PC-3 (cell line): ENCODE data around the gene PCGF2. TPM values are rescaled to one million over a fixed set of nuclear protein-coding genes. Genes with fewer than 3 reads are reported as not detected.

Experiments
- ATAC-seq: fragments of 200-7000 bp; cut with Tn5 transposase; 2 replicates; pipeline ENCODE4 v1.9.1; 2020; ENCODE audit warnings: mild to moderate bottlenecking, moderate library complexity
- BruUV-seq: library from RNA; stranded (reverse); fragments of 400-500 nt; replicated peaks from 2 replicates; lab custom pipeline; 2021; lab: Mats Ljungman, UMichigan
- CTCF ChIA-PET: fragments of 300-600 bp; sonication (Branson Sonifier 250); formaldehyde crosslinking; loops from one replicate; lab custom pipeline; 2022; ENCODE audit warnings: antibody characterized with exemption; lab: Charles Lee
- POLR2A ChIA-PET: fragments of 300-600 bp; sonication (Branson Sonifier 250); formaldehyde crosslinking; loops from one replicate; lab custom pipeline; 2022; ENCODE audit warnings: antibody characterized with exemption; ENCODE audit not compliant: unreplicated experiment; lab: Charles Lee
- DNase-seq: peaks from one replicate; pipeline ENCODE4 v3.0.0-alpha.2; 2015
- H2AFZ ChIP-seq: fragments of 300-600 bp; sonication (generic); 2 replicates; pipeline ENCODE4 v1.6.0; 2016; ENCODE audit warnings: antibody characterized with exemption, low read length
- H3F3A ChIP-seq: fragments of 300-600 bp; sonication (generic); one replicate; pipeline ENCODE4 v1.6.0; 2017; ENCODE audit warnings: antibody characterized with exemption, low read length, control low read depth, mild to moderate bottlenecking; ENCODE audit not compliant: unreplicated experiment
- H3K27ac ChIP-seq: fragments of 300-600 bp; sonication (generic); 2 replicates; pipeline ENCODE4 v1.5.1; 2016; ENCODE audit warnings: mild to moderate bottlenecking, low read length
- H3K27me3 ChIP-seq: fragments of 300-600 bp; sonication (generic); 2 replicates; pipeline ENCODE4 v1.6.1; 2016; ENCODE audit warnings: low read length, mixed read lengths
- H3K36me3 ChIP-seq: fragments of 300-600 bp; sonication (generic); 2 replicates; pipeline ENCODE4 v1.6.1; 2016; ENCODE audit warnings: low read depth, mixed run types, low read length, mixed read lengths
- H3K4me1 ChIP-seq: fragments of 300-600 bp; sonication (generic); 2 replicates; pipeline ENCODE4 v1.5.1; 2016; ENCODE audit warnings: low read length; ENCODE audit not compliant: insufficient read depth
- H3K4me2 ChIP-seq: fragments of 300-600 bp; sonication (generic); 2 replicates; pipeline ENCODE4 v1.6.0; 2016; ENCODE audit warnings: low read length
- H3K4me3 ChIP-seq: fragments of 300-600 bp; sonication (generic); 2 replicates; pipeline ENCODE4 v1.5.1; 2016; ENCODE audit warnings: mild to moderate bottlenecking, low read length, mixed read lengths
- H3K79me2 ChIP-seq: fragments of 300-600 bp; sonication (generic); 2 replicates; pipeline ENCODE4 v1.6.1; 2017; ENCODE audit warnings: low read length, mixed read lengths
- H3K9ac ChIP-seq: fragments of 300-600 bp; sonication (generic); 2 replicates; pipeline ENCODE4 v1.6.0; 2016; ENCODE audit warnings: mild to moderate bottlenecking, low read length
- H3K9me2 ChIP-seq: fragments of 300-600 bp; sonication (generic); replicated peaks from 2 replicates; pipeline ENCODE4 v1.6.1; 2016; ENCODE audit warnings: mixed run types, low read length, mixed read lengths
- H3K9me3 ChIP-seq: fragments of 300-600 bp; sonication (generic); 2 replicates; pipeline ENCODE4 v1.6.1; 2016; ENCODE audit warnings: low read length, mixed read lengths
- H4K20me1 ChIP-seq: fragments of 300-600 bp; sonication (generic); 2 replicates; pipeline ENCODE4 v1.6.1; 2016; ENCODE audit warnings: low read length, mixed read lengths
- EZH2 ChIP-seq: fragments of 300-600 bp; sonication (generic); IDR thresholded peaks from one replicate; pipeline ENCODE4 v1.6.1; 2017; ENCODE audit warnings: antibody characterized with exemption, mild to moderate bottlenecking, low read length; ENCODE audit not compliant: unreplicated experiment
- EZH2phosphoT487 ChIP-seq: fragments of 300-600 bp; sonication (generic); IDR thresholded peaks from 2 replicates; pipeline ENCODE4 v1.6.1; 2018; ENCODE audit warnings: mild to moderate bottlenecking, antibody characterized with exemption, low read length, borderline replicate concordance
- intact Hi-C: fragments of 100-400 bp; cut with micrococcal nuclease; formaldehyde crosslinking; loops from 2 replicates; pipeline ENCODE4 v1.9.0; 2023
- total RNA-seq: library from RNA; depleted of rRNA; stranded (reverse); fragments of >200 nt; gene quantifications from 2 replicates; pipeline ENCODE4 v1.2.3, GENCODE V29; 2014
- TF ChIP-seq, protein P1 (sequence below): fragments of 300-600 bp; sonication (generic); conservative IDR thresholded peaks from 2 replicates; pipeline ENCODE4 v1.5.1; 2017; ENCODE audit warnings: antibody characterized with exemption, low read depth, mild to moderate bottlenecking, low read length

The PCGF2 gene
- total RNA-seq, 1 experiment from 2014 or later, result 14.1 TPM

DNA sequence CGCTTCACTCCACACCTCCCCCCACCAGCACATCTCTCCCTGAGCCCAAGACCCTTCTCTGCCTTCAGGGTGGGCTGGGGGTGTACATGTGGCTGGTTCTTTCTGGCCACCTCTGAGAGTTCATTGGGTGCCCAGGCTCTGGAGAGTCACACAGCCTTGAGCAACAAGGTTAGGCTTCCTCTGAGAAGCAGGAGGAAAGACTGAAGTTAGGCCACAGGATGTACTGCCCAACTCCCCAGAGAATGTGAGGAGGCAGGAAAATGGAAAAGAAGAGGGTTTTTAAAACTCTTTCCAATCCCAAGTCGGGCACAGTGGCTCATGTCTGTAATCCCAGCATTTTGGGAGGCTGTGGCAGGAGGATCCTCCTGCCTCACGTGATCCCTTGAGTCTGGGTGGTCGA, 7.3 kb downstream of the PCGF2 start:
- Histone ChIP-seq H3F3A (no peaks in the 10 kb centered on the region), H3K4me1 (no peaks in the 10 kb centered on the region), H3K36me3 (no peaks in the 10 kb centered on the region; the same call in 1 of the 2 replicates), H3K9ac (no peak overlapping the region), H3K4me2 (no peak overlapping the region), H4K20me1 (peaks cover 4% of the 10 kb centered on the region; the same call in 1 of the 2 replicates), H3K79me2 (peaks cover 51% of the 10 kb centered on the region), H3K9me3 (no peaks in the 10 kb centered on the region), H3K27me3 (no peaks in the 10 kb centered on the region), H3K4me3 (no peak overlapping the region), H3K9me2 (no peaks in the 10 kb centered on the region), H2AFZ (no peak overlapping the region), H3K27ac (no peak overlapping the region)
- no peak for TF ChIP-seq EZH2phosphoT487
- DNase-seq, result no peak
- intact Hi-C loops, result no loop called here
- POLR2A ChIA-PET, result no interaction called here
- CTCF ChIA-PET, result no interaction called here
- no peak for ATAC-seq
- no TSS peak for BruUV-seq

DNA sequence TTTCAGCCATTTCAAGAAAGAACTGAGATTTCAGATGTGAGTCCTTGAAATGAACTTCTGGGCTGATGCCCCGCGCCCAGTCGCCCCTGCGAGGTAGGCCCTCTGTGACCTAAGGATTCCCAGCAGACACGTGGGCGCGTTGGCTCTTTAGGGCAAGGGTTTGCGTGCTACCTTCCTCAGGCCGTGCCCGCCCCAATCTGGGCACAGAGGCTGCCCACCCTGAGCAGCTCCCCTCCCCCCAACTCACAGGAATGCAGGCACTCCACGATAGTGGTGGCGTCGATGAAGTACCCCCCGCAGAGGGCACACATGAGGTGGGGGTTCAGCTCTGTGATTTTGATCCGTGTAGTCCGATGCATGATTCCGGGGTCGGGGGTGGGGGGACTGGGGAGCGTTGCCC, 8.1 kb downstream of the PCGF2 start:
- Histone ChIP-seq H3K4me1 (no peaks in the 10 kb centered on the region), H3K27ac (no peak overlapping the region), H3F3A (no peaks in the 10 kb centered on the region), H3K27me3 (no peaks in the 10 kb centered on the region), H3K36me3 (no peaks in the 10 kb centered on the region; the same call in 1 of the 2 replicates), H4K20me1 (peaks cover 4% of the 10 kb centered on the region; the same call in 1 of the 2 replicates), H3K4me2 (no peak overlapping the region), H2AFZ (no peak overlapping the region), H3K79me2 (peaks cover 44% of the 10 kb centered on the region), H3K9me2 (no peaks in the 10 kb centered on the region), H3K4me3 (no peak overlapping the region), H3K9me3 (no peaks in the 10 kb centered on the region), H3K9ac (no peak overlapping the region)
- ChIA-PET CTCF (no interaction called here), POLR2A (no interaction called here)
- ATAC-seq (no peak), DNase-seq (no peak)
- BruUV-seq, result no TSS peak
- TF ChIP-seq EZH2phosphoT487, result no peak
- TF ChIP-seq, protein P1, sequence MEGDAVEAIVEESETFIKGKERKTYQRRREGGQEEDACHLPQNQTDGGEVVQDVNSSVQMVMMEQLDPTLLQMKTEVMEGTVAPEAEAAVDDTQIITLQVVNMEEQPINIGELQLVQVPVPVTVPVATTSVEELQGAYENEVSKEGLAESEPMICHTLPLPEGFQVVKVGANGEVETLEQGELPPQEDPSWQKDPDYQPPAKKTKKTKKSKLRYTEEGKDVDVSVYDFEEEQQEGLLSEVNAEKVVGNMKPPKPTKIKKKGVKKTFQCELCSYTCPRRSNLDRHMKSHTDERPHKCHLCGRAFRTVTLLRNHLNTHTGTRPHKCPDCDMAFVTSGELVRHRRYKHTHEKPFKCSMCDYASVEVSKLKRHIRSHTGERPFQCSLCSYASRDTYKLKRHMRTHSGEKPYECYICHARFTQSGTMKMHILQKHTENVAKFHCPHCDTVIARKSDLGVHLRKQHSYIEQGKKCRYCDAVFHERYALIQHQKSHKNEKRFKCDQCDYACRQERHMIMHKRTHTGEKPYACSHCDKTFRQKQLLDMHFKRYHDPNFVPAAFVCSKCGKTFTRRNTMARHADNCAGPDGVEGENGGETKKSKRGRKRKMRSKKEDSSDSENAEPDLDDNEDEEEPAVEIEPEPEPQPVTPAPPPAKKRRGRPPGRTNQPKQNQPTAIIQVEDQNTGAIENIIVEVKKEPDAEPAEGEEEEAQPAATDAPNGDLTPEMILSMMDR, result no peak
- no peak for TF ChIP-seq EZH2
- intact Hi-C loops, result no loop called here

DNA sequence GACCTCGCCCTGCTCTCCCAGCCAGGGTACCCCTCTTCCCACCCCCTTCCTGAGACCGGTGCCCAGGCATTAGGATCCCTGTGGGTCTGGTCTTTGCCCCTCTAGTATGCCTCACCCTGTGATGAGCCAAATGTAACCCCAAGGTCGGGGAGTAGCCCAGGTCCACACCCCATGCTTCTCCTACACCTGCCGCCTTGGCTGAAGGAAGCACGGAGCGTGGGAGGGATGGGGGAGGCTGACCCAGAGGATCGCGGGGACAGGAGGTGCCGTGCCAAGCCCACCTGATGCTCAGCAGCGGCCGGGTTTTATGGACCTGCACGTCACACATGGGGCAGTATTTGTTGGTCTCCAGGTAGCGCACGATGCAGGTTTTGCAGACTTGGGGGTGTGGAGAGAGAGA, 8.8 kb downstream of the PCGF2 start:
- Histone ChIP-seq H3K27me3 (no peaks in the 10 kb centered on the region), H3K9ac (no peak overlapping the region), H3K27ac (no peak overlapping the region), H3K4me1 (no peaks in the 10 kb centered on the region), H3K79me2 (peaks cover 36% of the 10 kb centered on the region), H3K4me2 (no peak overlapping the region), H3F3A (no peaks in the 10 kb centered on the region), H3K36me3 (no peaks in the 10 kb centered on the region; the same call in 1 of the 2 replicates), H3K4me3 (no peak overlapping the region), H2AFZ (no peak overlapping the region), H3K9me2 (no peaks in the 10 kb centered on the region), H3K9me3 (no peaks in the 10 kb centered on the region), H4K20me1 (peaks cover 7% of the 10 kb centered on the region; the same call in 1 of the 2 replicates)
- DNase-seq (no peak), ATAC-seq (no peak)
- ChIA-PET CTCF (no interaction called here), POLR2A (no interaction called here)
- BruUV-seq, result no TSS peak
- TF ChIP-seq, protein P1, result no peak
- TF ChIP-seq EZH2, result no peak
- intact Hi-C loops, result no loop called here
